DMS79 (cell line): Measurements from ENCODE around the gene PDE3B.
"Not testable (repeated sequence)": the region's sequence is repeated elsewhere in the genome, so short reads cannot be mapped to it uniquely, and the experiment has no call there.

Experiments used
- DNase-seq: peaks from one replicate; lab custom pipeline; 2025; lab: John Stamatoyannopoulos, UW

The PDE3B gene

DNA sequence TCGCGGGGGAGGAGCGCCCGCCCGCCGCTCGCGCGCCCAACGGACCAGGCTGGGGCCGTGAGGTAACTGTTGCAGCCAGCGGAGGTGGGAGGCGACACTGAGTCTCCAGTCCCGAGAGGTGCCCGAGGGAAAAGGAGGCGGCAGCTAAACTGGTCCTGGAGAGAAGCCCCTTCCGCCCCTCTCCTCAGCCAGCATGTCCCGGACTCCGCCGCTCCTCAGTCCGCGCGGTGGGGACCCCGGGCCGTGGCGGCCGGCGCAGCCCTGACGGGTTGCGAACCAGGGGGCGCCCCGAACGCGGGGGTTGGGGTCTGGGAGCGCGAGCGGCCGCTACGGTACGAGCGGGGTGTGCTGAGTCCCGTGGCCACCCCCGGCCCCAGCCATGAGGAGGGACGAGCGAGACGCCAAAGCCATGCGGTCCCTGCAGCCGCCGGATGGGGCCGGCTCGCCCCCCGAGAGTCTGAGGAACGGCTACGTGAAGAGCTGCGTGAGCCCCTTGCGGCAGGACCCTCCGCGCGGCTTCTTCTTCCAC, at the start of gene PDE3B:
Gene PDE3B, plus strand, starts transcription at position 108 of the 529 bp plus-strand sequence. Its CDS starts 272 bp downstream, at position 380.
- no peak for DNase-seq

- not testable (repeated sequence) for DNase-seq
These were observed 48.3 kb upstream of the PDE3B start for GRCh38 chr11:14595261-14595660.

- DNase-seq, result no peak
These were observed 35.9 kb upstream of the PDE3B start for GRCh38 chr11:14607713-14608112.

DNA sequence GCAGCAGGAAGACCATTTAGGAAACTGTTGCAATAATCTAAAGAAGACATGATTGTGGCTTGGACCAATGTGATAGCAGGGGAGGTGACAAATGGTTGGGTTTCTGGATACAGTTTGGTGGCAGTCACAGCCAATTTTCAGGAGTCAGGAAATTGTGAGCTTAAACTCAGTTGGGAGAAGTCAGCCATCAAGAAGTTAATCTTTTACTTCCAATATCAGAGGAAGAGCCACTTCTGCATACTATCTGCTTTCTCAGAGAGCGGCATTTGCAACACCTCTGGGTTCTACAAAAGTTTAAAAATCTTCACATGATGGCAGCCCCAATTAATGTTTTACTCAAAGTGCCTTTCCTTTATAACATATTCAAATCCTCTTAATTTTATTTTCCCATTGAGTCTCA, 33.7 kb upstream of the PDE3B start:
- DNase-seq, result no peak

GRCh38 chr11:14611939-14612338, 31.7 kb upstream of the PDE3B start:
- no peak for DNase-seq

DNA sequence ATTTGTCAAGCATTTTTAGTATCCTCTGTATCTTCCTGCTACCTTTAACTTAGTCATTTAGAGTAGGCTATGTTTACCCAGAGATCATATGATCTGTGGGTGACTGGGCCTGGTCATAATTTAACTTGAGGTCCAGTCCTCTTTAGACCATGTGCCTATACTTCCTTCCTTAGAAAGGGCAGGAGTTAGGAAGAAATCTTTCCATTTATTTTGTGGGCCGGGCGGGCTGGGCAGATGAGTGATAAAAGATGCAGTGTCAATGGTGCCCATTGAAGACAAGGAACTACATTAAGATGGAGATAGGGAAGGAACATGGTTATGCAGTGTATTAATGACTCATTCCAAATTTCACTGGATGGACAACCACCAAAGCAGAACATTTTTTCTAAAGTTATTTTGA, 30.9 kb upstream of the PDE3B start:
- no peak for DNase-seq

DNA sequence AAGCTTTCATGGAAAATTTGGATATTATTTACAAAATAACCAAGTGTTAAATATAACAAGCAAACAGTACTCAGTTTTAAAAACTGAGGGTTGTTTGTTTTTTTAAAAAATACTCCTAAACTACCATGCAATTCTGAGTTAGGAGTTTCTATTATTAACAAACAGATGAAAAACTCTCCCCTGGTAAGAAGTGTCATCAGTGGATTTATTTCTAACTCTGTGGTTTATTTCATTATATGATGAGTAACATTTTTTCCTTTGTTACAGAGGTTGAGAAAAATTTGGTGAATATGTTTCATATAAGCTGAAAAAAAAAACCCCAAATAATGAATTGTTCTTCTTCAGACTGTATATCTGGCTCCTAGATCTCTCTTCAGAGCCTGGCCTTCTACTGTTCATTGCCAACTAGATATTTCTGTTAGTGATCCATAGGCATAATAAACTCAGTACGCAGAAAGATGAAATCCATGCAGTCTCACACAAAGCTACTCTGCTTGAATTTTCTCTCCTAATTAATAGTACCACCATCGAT, 29.4 kb upstream of the PDE3B start:
- DNase-seq, result no peak

DNA sequence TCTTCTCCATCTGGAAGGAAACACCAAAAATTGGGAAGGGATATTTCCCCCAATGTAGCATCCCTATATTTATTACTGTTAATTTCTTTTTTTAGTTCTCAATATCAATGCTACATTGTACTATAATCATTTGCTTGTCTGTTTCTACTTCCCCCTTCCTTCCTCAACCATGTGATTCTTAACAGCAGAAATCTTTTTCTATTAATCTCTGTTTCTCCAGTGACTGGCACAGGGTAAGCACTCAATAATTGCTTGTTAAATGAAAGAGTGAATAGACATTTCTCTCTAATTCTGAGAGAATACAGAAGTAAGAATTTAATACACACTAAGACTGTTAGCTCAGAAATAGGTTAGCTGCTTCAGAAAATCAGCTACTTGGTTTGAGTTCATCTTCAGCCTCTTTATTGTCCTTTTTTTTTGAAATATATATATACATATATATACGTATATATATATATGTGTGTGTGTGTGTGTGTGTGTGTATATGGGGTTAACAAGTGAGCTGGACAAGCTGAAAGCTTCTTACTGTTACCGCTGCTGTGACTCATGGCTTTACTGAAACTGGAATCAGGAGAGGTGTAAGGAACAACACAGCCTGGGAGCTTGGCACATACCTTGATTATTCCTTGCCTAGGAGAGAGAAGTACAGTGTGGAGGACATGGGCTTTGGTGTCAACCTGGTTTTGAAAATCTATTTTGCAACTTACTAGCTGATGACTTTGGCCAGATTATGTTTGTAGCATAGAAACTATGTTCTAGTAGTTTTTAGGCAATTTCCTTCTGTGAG, 26.2 kb upstream of the PDE3B start:
- no peak for DNase-seq

GRCh38 chr11:14618060-14618459, 25.5 kb upstream of the PDE3B start:
- no peak for DNase-seq

DNA sequence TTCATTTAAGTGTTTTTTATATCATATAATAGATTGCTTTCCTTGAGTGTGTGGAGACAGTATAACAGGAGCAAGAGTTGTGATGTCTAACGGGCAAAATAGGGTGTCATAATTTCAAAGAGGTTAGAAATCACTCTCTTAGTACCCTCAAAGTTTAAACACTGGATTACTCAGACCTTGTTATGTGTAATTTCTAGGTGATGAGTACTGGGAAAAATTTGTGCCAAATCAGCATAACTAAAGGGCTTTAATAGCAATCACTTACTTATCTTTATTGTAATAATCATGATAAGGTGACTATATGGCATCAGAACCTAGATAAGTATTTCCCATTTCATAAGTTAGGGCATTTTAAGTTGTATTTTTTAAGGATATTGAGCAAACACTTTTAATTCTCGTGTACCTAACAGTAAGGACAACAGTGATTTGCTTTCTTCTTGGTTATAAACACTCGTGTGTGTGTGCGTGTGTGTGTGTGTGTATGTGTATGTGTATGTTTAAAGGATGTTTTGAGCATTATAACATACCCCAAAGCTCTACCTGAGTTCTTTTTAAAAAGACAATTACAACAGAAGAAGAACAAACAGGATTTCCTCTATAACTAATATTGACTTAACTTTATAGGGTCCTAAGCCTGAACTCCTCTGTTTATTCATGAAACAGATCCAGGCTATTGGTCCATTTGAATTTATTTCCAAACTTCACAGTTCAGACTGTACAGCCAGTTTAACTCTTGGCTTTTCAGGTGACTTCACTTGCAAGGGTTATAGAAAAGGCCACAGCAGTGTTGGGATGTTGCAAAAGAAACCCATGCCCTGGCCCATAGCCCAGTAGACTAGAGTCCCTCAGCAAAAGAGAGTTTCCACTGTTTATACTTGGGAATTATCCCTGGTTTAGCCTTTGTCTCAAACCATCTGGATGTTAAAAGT, 23.7 kb upstream of the PDE3B start:
- DNase-seq, result no peak

GRCh38 chr11:14622223-14622954, 21.2 kb upstream of the PDE3B start:
- DNase-seq, result no peak

- no peak for DNase-seq
These were observed 20.6 kb upstream of the PDE3B start for GRCh38 chr11:14623036-14623435.

- DNase-seq, result no peak
These were observed 17.9 kb upstream of the PDE3B start for GRCh38 chr11:14625586-14626205.

- DNase-seq, result no peak
These were observed 17.0 kb upstream of the PDE3B start for GRCh38 chr11:14626650-14627049.

DNA sequence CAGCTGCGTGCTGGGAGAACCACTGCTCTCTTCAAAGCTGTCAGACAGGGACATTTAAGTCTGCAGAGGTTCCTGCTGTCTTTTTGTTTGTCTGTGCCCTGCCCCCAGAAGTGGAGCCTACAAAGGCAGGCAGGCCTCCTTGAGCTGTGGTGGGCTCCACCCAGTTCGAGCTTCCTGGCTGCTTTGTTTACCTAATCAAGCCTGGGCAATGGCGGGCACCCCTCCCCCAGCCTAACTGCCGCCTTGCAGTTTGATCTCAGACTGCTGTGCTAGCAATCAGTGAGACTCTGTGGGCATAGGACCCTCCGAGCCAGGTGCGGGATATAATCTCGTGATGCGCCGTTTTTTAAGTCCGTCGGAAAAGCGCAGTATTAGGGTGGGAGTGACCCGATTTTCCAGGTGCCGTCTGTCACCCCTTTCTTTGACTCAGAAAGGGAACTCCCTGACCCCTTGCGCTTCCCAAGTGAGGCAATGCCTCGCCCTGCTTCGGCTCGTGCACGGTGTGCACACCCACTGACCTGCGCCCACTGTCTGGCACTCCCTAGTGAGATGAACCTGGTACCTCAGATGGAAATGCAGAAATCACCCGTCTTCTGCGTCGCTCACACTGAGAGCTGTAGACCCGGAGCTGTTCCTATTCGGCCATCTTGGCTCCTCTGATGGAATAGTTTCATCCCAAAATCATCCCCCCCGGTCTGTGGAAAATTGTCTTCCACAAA, 9.9 kb upstream of the PDE3B start:
- DNase-seq, result not testable (repeated sequence)

DNA sequence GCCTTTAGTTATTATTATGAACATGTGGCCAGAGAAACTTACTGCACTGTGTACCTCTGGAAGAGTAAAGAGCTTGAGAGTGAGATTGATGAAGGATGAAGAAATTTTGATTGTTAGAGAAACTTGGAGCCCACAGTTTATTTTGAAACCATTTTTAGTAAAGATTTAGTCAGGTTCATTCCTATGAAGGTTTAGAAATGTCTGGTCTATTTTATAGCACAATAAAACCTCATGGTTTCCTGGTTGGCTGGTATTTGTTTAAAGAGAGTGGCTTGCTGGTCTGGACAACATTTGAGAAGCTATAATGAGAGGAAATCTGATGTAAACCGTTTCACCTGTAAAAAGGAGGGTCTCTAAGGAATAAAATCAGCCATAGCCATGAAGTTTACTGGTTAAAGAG, 8.8 kb upstream of the PDE3B start:
- no peak for DNase-seq

- DNase-seq, result no peak
These were observed 8.1 kb upstream of the PDE3B start for GRCh38 chr11:14635546-14635945.

DNA sequence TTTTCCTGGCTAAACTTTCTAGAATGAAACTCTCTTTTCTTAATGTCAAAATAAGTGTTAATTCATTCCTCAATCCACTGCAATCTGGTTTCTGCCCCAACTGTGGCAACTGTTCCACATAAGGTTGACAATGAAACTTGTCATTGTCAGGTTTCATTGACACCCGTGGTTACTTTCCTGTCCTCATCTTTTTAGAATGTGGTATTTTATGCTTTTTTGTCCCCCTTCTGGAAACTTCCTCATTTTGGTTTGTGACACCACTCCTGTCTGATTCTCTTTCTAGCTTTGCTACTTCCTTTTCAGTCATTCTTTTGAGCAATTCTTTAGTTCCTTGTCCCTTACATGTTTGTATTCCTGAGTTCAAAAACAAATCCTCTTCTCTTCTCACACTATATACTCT, 7.5 kb upstream of the PDE3B start:
- DNase-seq, result no peak

GRCh38 chr11:14637868-14638409, 5.7 kb upstream of the PDE3B start:
- no peak for DNase-seq

DNA sequence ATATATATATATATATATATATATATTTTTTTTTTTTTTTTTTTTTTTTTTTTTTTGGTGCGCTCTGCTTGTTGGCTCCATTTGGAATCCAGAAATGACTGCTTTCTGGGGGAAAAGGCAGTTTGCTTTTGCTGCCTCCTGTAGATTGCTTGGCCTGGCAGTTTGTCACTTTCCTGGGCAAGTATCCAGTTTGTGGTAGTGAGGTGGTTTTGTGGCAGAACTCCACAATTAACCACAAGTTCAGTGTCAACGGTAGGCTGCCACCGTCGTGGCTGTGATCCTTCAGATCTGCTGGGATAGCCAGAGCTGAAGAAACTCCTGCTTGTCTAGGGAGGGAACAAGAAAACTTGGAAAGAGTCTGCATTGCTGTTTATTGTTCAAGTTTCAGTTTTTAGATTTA, 5.0 kb upstream of the PDE3B start:
- DNase-seq, result no peak
